CD4-positive, alpha-beta T cell treated with Interferon gamma for 1 hour (primary cell): ENCODE data around the gene PCCB.
"Not testable (repeated sequence)": the region's sequence is repeated elsewhere in the genome, so short reads cannot be mapped to it uniquely, and the experiment has no call there.

ENCODE experiments used
- DNase-seq: peaks from one replicate; pipeline ENCODE4 v3.0.0-alpha.2; 2020

Gene PCCB

DNA sequence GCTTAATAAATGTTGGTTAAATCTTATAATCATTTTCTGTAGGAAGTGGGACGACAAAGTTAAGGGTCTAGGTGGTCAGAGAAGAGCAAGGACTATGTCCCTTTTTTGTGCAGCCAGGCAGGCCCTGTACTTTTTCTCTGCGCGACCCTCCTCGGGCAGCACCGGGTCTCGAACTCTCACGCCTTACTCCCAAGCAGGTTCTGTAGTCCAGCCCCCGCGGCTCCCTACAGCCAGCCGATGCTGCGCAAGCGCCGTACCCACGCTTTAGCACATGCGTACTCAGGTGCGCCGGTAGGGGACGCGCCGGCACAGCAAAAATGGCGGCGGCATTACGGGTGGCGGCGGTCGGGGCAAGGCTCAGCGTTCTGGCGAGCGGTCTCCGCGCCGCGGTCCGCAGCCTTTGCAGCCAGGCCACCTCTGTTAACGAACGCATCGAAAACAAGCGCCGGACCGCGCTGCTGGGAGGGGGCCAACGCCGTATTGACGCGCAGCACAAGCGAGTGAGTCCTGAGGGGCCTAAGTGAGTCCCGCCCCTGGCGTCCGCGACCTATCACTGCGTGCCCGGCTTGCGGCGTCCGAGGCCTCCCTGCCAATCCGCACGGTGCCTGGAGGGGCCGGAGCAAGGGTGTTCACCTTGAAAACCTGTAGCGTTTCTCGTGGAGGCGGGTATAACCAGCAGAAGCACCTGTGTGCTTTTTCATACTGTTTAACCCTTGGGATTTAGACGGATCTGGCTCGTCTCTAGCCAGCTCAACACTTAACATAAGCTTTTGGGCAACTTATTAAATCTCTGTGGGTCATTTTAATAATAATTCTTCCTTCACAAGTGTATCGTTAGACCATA lies at the start of gene PCCB:
PCCB (plus strand) TSS at position 282 of the 844 bp plus-strand sequence; CDS start at position 318, 36 bp downstream.
- DNase-seq = peak; percentile 92

DNA sequence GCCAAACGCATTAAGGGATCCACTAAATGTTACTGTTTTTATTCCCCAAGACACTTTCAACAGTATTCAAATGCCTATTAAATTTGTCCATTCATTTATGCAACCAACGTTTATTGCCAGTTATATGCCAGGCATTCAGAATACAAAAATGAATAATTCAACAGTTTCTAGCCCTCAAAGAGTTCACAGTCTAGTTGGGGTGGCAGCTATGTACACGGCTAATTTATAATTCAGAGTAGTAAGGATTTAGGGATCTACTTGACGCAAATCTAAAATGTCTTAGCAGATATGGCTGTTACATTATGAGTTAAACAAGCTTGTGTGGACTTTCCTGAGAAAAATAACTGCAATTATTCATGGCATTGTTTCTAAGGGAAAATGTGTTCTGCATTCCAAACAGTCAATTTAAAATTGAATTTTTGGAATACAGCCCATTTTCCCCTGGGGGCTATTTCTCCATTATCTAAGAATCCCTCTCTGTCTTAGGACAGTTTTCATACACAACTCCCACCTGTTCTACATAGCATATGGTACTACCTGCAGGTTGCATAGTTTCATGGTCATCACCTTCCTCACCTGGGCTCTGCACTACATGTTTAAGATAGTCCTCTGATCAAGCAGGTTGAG lies 42.5 kb upstream of the PCCB start:
- DNase-seq = no peak

DNA sequence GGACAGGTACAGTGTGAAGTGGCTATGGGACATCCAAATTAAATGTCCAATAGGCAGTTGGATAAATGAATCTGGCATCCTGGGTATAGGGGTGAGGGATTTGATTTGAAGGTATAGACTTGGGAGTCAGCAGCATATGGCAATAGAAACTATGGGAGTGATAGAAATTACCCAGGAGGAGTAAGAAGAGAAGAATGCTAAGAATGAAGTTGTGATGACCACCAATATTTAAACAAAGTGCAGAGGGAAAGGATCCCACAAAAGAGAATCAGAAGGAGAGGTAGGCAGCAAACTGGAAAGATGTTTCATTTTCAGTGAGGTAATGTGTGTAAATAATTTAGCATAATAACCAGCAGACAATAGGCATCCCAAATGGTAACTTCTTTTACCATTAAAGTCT lies 40.2 kb upstream of the PCCB start:
- DNase-seq = no peak

DNA sequence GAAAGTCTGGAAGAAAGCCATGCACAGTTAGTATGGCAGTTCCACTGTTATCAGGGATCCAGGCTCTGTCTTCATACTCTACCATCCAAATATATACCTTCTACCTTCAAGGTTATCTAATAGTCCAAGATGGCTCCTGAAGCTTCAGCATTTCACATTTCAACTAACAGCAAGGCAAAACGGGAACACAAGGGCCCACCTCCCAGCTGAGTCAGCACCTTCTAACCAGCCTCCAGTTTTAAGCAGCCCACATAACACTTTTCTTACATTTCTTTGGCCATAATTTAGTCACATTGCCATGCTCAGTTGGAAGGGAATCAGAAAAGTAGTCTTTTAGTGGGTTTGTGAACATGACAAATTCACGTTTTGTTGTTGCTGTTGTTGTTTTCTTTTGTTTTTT lies 38.6 kb upstream of the PCCB start:
- DNase-seq = no peak

DNA sequence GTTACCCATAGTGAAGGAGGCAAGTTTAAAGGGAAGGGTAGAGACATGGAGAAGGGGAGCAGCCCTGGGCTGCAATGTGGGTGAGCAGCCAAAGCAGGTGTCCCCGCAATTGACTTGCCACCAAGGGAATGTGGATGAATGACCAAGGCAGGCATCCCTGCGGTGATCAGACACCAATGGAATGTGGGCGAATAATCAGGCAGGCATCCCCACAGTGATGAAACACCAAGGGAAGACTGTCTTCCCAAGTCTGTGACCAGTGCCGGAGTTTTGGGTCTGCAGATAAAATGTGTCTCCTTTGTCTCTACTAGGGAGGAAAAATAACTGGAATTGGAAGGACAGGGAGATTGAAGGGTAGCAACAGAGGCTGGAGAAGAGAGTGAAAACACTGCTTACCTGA lies 27.4 kb upstream of the PCCB start:
- not testable (repeated sequence) for DNase-seq

DNA sequence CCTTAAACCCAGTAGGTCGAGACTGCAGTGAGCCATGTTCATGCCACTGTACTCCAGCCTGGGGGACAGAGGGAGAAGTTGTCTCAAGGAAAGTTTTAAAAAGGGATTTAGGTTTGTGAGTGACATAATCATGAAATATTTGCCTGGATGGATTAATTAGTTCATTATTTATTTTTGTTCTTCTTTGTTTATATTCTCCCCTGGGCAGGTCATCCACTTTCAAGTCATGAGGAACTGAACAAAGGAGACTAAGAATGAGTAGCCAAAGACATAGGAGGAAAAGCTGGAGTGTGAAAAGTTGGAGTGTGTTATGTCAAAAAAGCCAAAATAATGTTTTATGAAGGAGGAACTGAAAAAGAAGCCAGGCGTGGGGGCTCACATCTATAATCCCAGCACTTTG lies 17.7 kb upstream of the PCCB start:
- DNase-seq = no peak

DNA sequence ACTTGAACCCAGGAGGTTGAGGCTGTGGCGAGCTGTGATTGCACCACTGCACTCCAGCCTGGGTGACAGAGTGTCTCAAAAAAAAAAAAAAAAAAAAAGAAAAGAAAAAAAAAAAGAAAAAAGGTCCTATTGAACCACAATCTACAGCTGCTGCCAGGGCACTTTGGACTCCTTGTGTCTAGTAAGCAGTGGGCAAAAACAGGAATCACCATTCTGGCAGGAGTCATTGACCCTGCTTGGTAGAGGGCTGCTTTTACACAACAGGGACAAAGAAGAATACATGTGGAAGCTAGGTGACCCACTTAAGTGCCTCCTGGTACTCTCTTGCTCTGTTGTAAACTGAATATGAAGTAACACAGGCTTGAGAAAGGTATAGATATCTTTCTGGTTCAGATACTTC lies 14.6 kb upstream of the PCCB start:
- no peak for DNase-seq

DNA sequence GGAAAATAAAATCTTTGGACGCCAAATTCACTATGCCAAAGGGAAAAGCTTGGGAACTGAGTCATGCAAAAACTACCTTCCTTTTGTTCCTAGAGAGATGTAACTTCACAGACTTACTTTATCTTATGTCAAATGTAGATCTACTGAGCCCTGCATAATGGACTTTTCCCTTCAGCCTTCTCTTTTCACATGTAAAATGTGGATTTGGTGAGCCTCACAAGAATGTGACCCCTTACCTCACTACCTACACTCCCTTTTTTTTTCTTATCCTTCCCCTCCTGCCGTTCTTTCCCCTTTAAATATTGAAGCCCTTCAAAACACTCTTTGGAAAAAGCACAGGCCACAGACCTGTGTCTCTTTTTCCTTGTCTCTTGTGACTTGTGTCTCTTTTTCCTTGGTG lies 14.0 kb upstream of the PCCB start:
- DNase-seq = no peak

DNA sequence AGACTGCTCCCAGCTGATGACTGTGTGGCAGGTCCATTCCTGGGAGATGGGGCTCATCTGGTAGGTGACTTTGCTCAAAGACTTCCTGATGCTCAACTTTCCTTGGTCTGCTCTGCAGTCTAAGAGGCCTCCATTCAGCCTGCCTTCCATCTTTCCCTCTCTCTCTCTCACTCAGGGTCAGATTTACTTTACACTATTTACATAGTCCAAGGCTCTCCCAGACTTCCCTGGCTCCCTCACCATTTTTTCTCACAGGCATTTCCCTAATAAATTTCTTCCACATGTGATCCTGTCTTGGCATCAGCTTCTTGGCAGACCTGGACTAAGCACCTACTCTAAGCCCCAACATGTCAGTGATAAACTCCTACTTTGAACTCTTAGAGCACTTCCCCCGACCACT lies 13.0 kb upstream of the PCCB start:
- no peak for DNase-seq

DNA sequence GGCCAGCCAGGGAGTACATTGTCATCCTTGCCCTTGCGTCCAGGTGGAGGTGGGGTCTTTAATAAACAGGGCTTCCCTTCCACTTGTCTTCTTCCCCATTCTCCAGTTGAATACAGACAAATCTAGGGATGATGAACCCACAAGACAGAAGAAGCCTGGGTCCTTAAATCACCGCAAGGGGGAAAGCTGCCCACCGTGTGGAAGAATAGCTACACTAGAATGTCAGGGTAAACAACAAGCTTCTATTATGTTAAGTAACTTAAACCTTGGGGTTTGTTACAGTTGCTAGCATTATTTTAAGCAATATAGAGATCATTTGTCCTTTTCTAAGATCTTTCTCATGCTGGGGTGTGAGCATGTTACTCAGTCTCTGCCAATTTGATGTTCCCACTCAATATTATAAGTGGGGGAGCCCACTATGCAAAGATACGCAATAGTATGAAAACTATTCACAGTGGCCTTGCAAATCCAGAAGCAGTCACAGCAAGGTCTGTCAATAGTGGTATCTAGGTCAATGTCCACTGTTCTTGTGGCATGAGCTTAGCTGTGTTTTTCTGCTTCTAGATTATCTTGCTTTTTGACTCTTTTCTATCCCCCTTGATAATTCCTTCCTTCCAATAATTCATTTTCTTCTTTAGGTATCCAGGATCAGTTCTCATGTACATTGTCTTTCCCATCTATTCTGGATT lies 12.0 kb upstream of the PCCB start:
- no peak for DNase-seq

DNA sequence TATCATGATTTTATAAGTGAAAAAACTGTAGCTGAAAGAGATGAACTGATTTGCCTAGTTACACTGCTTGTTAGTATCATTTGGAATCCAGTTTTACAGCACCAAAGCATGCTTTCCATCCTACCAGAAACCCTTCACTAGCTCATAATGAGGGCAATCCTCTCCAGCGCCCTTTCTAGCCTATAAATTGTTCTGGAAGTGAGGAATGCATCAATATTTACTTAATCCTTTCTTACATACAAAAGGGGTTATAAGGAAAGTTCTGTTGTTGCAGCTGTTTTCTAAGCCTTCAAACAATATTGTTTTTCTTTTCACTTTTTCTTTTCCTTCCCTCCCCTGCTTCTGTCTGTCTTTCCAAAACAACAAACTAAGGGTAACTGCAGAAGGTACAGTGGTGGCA lies 11.0 kb upstream of the PCCB start:
- no peak for DNase-seq

DNA sequence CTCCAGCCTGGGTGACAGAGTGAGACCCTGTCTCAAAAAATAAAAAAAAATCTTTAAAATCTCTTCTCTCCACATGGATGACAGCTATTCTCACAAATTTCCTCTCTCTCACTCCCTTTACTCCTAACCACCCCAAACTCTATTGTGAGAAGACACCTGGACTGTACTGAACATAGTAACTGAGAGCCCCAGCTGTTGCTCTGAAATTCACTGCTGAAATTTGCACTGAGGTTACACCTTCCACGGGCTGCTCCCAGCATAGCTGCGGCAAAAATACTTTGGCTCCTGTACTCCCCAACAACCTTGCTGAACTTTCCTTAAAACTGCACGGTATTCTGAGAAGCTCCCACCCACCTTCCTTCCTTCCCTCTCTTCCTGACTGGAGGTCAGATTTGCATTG lies 4.4 kb upstream of the PCCB start:
- DNase-seq = no peak

DNA sequence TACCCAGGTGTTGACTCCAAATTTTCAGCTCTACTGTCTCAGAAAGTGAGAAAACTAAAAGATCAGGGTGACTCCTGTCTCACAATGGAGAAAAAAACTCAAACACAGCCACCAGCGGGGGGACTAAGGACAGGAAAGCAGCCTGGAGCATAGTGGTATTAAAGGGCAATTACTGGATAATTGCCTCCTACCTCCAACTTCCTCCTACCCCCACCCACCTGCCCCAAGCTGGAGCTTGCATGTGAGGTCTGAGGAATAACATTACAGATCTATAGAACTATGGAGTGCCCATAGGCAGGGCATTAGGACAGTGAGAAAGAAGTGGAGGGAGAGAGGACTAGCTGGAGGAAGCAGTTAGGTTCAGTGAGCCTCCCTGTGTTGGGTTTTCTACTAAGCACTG lies 2.7 kb upstream of the PCCB start:
- no peak for DNase-seq

DNA sequence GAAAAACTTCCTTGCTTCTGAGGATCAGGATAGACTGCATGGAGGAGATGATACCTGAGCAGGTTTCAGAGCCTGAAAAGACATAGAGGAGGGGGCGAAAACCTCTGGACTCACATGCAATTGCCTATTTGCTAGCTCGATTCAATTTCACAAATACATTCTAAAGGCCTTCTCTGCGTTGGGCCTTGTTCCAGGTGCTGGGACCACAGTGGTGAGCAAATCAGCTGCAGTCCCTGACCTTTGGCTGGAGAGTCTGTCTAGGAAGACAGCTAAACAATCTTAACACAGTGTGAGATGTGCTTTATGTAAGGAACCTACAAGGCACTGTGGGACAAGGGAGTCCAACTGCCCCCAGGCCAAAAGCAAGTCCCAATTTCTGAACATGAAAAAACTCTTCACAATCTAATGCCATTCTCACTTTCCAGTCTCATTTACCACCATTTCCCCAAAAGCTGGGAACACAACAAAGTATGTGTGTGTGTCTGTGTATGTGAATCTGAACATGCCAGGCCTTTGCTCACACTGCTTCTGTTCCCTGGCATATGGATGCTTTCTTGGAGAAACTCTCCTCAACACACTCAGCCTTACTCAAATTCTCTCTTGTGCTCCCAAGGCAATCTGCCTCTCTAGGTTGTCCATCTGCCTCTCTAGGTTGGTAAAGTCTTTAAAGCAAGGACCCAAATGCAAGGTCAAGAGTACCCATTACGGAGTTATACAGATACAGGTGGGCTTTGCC lies 2.1 kb upstream of the PCCB start:
- DNase-seq = no peak

DNA sequence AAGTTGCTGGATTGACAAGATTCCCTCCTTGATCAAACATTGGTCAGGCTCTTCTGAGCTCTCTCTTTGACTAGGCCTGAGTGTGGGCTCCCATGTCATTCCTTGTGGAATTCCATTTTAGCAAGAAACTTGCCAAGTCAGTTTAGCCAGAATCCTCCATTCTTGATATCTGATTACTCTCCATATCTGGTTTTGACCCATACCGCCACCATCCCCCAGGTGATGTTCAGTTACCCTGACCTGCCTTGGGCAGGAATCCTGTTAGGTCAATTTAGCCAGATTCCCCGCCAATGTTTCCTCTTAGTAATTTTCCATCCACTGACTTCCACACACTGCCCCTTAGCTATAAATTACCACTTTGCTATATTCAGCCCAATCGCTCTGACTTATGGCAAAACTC lies 1.0 kb upstream of the PCCB start:
- DNase-seq = no peak

DNA sequence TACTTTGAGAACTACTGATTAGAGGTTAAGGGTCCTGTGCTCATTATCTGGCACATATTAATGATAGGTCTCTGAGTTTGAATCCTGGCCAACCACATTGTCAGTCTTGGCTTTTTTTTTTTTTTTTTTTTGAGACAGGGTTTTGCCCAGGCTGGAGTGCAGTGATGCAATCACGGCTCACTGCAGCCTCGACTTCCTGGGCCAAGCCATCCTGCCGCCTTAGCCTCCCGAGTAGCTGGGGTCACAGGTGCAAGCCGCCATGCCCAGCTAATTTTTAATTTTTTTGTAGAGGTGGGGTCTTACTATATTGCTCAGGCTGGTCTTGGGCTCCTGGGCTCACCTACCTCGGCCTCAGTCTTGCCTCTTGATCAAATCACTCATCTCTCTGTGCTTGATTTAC lies 547 bp upstream of the PCCB start:
- DNase-seq = no peak

DNA sequence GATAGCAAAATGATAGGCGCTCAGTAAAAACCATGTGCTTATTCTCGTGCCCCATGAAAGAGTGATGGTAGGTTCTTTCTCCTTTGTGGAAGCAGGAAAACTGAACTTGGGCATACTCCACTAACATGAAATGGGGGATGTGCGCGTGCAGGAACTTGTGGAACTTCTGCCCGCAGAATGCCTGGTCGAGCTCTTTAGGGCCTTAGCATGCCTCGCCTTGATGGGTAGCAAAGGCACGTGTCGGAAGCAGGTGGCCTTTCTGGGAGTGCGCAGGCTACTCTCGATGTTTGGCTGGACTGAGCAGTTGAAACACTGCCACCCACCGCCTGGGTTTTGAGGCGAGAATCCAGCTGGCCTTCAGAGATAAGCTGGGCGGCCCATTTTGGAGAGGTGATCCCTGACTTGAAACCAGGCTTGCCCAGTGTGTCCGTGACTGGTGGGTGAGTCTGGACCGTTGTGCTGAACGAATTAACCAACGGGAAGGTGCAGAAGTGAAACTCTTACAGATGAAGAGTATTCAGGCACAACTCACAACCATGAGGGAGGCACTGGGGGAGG lies 842 bp downstream of the PCCB start:
- peak; percentile 11 for DNase-seq

DNA sequence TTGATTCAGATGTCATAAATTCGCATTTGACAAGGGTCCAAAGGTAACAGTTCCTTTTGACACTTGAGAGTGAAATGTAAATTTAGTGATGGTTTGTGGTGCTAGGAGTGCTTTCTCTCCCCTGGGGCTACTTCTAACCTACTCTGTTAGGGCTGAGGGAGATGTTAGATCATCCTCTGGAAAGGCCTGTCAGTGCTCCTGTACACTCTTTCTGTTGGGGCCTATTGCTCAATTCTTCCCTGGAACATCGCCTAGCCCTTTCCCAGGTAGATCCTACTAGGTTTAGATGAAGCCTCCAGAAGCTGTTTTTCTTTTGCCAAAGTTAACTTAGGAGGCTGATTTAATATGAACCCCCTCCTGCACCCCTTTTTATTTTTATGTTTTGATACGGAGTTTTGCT lies 1.4 kb downstream of the PCCB start:
- no peak for DNase-seq

DNA sequence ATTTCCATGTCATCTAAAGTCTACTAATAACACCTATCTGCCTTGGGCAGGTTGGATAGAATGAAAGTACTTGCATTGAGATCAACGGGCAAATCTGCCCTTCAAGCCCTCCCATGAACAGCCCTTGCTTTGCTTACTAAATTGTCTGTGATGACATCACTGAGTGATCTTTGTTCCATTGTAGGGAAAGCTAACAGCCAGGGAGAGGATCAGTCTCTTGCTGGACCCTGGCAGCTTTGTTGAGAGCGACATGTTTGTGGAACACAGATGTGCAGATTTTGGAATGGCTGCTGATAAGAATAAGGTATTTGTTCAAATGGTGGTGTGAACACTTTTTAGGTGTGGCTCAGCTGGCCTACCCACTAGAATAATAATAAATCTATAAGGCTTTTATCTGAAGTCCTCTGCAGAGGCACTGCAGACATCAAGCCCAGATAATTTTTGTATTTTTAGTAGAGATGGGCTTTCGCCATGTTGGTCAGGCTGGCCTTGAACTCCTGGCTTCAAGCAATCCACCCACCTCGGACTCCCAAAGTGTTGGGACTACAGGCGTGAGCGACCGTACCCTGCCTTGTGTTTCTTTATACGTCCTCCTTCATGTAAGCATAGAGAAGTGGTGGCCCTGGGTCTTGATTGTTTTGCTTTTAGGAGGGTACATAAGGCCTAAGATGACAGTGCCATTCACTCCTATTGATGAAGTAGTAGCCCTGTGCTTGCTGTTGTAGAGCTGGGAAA lies 5.7 kb downstream of the PCCB start:
- no peak for DNase-seq

DNA sequence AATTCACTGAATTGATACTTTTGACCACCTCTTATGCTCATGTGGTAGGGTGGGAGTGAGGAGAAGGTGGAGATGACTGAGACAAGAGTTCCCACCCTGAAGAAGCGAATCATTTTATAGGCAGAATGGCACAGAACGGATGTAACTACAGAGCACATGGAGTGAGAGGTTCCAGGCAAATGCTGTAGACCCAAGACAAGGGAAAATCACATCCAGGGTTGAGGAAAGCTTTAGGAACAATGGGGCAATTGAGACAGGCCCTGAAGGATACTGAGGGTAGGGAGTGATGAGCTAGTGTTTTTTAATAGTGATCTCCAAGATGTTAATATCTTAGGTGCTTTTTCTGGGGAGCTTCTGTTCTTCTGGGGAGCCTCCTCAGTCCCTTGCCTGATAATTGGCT lies 8.1 kb downstream of the PCCB start:
- no peak for DNase-seq

DNA sequence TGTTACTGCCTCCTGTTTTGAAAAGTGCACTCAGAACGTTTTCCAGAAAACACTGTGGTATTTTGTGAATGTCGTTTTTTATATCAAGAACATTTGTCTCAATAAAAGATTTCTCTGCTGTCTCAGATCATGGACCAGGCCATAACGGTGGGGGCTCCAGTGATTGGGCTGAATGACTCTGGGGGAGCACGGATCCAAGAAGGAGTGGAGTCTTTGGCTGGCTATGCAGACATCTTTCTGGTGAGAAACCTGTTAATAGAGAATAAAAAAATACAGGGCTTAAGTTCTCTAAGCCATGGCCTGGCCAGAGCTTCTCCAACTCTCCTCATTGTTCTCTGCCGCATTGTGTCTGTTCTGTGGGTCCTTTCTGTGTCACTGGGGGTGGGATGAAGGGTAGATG lies 11.7 kb downstream of the PCCB start:
- no peak for DNase-seq

DNA sequence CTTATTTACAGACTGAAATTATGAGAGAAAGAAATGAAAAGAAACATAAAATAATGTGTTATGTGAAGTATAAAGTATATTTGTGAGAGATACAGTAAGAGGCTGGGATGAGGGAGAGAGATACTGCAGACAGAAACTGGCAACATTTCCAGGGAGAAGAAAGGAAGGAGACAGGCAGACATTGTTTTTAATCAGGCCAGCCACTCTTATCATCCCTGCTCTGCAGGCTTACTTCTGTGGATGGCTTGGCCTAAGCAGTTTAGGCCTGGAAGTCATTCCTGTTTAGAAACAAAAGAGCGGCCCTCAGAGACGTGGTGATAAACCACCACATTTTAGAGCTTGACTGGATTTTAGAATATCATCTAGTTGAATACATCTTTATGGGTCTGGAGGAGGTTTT lies 12.4 kb downstream of the PCCB start:
- no peak for DNase-seq
